K562 (cell line): Measurements from ENCODE around the gene YOD1. TPM values are rescaled to one million over a fixed set of nuclear protein-coding genes. Genes with fewer than 3 reads are reported as not detected.

Experiments used
- ARNT ChIP-seq, 2 experiments: fragments of 450-650 bp; IDR thresholded peaks; 2 replicates each; pipeline ENCODE4 v1.6.1; 2016; ENCODE audit warnings: mild to moderate bottlenecking in 1 of 2
- EHMT2 ChIP-seq: fragments of 450-650 bp; IDR thresholded peaks from 2 replicates; pipeline ENCODE4 v1.6.1; 2018; ENCODE audit warnings: antibody characterized with exemption
- FOSL1 ChIP-seq: fragments of 200-800 bp; sonication (Bioruptor generic); conservative IDR thresholded peaks from 2 replicates; pipeline ENCODE4 v1.6.1; 2016; ENCODE audit warnings: missing genetic modification characterization, missing compliant biosample characterization
- FOXA3 ChIP-seq, 2 experiments: fragments of 450-650 bp in 1 of 2; sonication (generic) in 1 of 2; formaldehyde crosslinking; IDR thresholded peaks in 1 of 2; conservative IDR thresholded peaks in 1 of 2; 2 replicates each; pipeline versions ENCODE4 v1.4.0 to v1.8.0; 2020 to 2022; ENCODE audit warnings: mild to moderate bottlenecking in 2 of 2, missing genetic modification reagents in 1 of 2
- FOXK2 ChIP-seq, 2 experiments: fragments of 450-650 bp; IDR thresholded peaks in 1 of 2; conservative IDR thresholded peaks in 1 of 2; 2 replicates each; pipeline ENCODE4 v1.6.1; 2016; ENCODE audit warnings: low read depth in 2 of 2, mild to moderate bottlenecking in 1 of 2
- MTA3 ChIP-seq: fragments of 450-650 bp; formaldehyde crosslinking; IDR thresholded peaks from 2 replicates; pipeline ENCODE4 v1.6.1; 2017; ENCODE audit warnings: mild to moderate bottlenecking, borderline replicate concordance
- NBN ChIP-seq: fragments of 450-650 bp; IDR thresholded peaks from 2 replicates; pipeline ENCODE4 v1.6.1; 2016; ENCODE audit warnings: low read depth, mild to moderate bottlenecking
- NR2C1 ChIP-seq, 2 experiments: fragments of 450-650 bp; IDR thresholded peaks; 2 replicates each; pipeline ENCODE4 v1.6.1; 2017; ENCODE audit warnings: mild to moderate bottlenecking in 2 of 2, antibody characterized with exemption in 1 of 2, inconsistent platforms in 1 of 2, missing compliant biosample characterization in 1 of 2, missing genetic modification characterization in 1 of 2
- PCBP1 ChIP-seq: fragments of 200-400 bp; formaldehyde crosslinking; IDR thresholded peaks from 2 replicates; pipeline ENCODE4 v1.6.1; 2018; ENCODE audit warnings: mild to moderate bottlenecking, low read depth, low read length; ENCODE audit not compliant: poor library complexity, severe bottlenecking
- POLR2G ChIP-seq: fragments of 200-400 bp; formaldehyde crosslinking; IDR thresholded peaks from 2 replicates; pipeline ENCODE4 v1.6.1; 2017; ENCODE audit warnings: low read depth, mild to moderate bottlenecking, antibody characterized with exemption, low read length, moderate library complexity
- PRPF4 ChIP-seq: fragments of 200-400 bp; formaldehyde crosslinking; IDR thresholded peaks from one replicate; pipeline ENCODE4 v1.6.1; 2017; ENCODE audit warnings: low read length, low read depth, mild to moderate bottlenecking; ENCODE audit not compliant: insufficient read depth, poor library complexity, severe bottlenecking
- SETDB1 ChIP-seq: IDR thresholded peaks from one replicate; pipeline ENCODE4 v1.6.1; 2012; ENCODE audit warnings: low read length, control low read depth, inconsistent platforms
- SIRT6 ChIP-seq: IDR thresholded peaks from one replicate; pipeline ENCODE4 v1.6.1; 2012; ENCODE audit warnings: low read depth, mild to moderate bottlenecking, control low read depth, inconsistent platforms, low read length, moderate library complexity
- SOX6 ChIP-seq: fragments of 450-650 bp; IDR thresholded peaks from 2 replicates; pipeline ENCODE4 v1.6.1; 2014; ENCODE audit warnings: mild to moderate bottlenecking
- SRSF7 ChIP-seq: fragments of 200-400 bp; formaldehyde crosslinking; optimal IDR thresholded peaks from 2 replicates; pipeline ENCODE3; 2017; ENCODE audit warnings: mild to moderate bottlenecking, low read depth, low read length
- STAT5A ChIP-seq: IDR thresholded peaks from 2 replicates; pipeline ENCODE4 v1.6.1; 2012; ENCODE audit warnings: low read length, inconsistent platforms, borderline replicate concordance
- TAL1 ChIP-seq: fragments of 450-650 bp; IDR thresholded peaks from 2 replicates; pipeline ENCODE4 v1.6.1; 2016; ENCODE audit warnings: mild to moderate bottlenecking
- TEAD1 ChIP-seq, 2 experiments: fragments of 450-650 bp in 1 of 2; sonication (generic) in 1 of 2; formaldehyde crosslinking; IDR thresholded peaks; 2 replicates each; pipeline versions ENCODE4 v1.4.0 to v1.8.0; 2020 to 2022; ENCODE audit warnings: mild to moderate bottlenecking in 2 of 2, missing genetic modification reagents in 1 of 2
- TEAD4 ChIP-seq, 2 experiments: sonication (generic) in 1 of 2; formaldehyde crosslinking in 1 of 2; IDR thresholded peaks; 2 replicates each; pipeline versions ENCODE4 v1.6.1 to v1.8.0; 2012 to 2022; ENCODE audit warnings: borderline replicate concordance in 1 of 2, inconsistent platforms in 1 of 2, low read length in 1 of 2, mild to moderate bottlenecking in 1 of 2, missing genetic modification reagents in 1 of 2
- TSC22D4 ChIP-seq: fragments of 450-650 bp; IDR thresholded peaks from 2 replicates; pipeline ENCODE4 v1.6.1; 2016; ENCODE audit warnings: missing genetic modification characterization, missing biosample characterization, control low read depth
- ZNF41 ChIP-seq: fragments of 250-450 bp; sonication (Bioruptor Pico); conservative IDR thresholded peaks from 2 replicates; pipeline ENCODE4 v1.4.0; 2020; ENCODE audit warnings: mild to moderate bottlenecking
- ZNF431 ChIP-seq: sonication (generic); formaldehyde crosslinking; IDR thresholded peaks from 2 replicates; pipeline ENCODE4 v1.8.0; 2022; ENCODE audit warnings: mild to moderate bottlenecking, missing genetic modification reagents
- ZNF707 ChIP-seq: fragments of 250-450 bp; sonication (Bioruptor Pico); conservative IDR thresholded peaks from 2 replicates; pipeline ENCODE4 v1.8.0; 2022; ENCODE audit warnings: inconsistent platforms, mild to moderate bottlenecking, moderate library complexity
- polyA plus RNA-seq, 8 experiments: library from polyadenylated mRNA; depleted of rRNA in 4 of 8; stranded (reverse) in 5 of 8; unstranded in 3 of 8; fragments of >200 nt; fragmentation: Nextera tagmentation in 2 of 8; fragmentation: Illumina TruSeq in 1 of 8; extraction: Ambion mirVana in 2 of 8; extraction: Trizol in 1 of 8; gene quantifications; 2 replicates each; pipeline versions ENCODE4 v1.2.1 to v1.2.3, GENCODE V29; 2011 to 2014; ENCODE audit warnings: inconsistent platforms in 1 of 8, missing spikeins in 1 of 8
- total RNA-seq, 7 experiments: library from RNA; depleted of rRNA in 6 of 7; stranded (reverse); fragments of >200 nt in 6 of 7; fragmentation: Illumina TruSeq in 2 of 7; extraction: Trizol in 2 of 7; gene quantifications; 2 replicates each; pipeline versions ENCODE4 v1.2.1 to v1.2.3, GENCODE V29; 2011 to 2021; ENCODE audit warnings: low replicate concordance in 1 of 7
- TF ChIP-seq, protein P1 (sequence below), 2 experiments: fragments of 450-650 bp; IDR thresholded peaks; 2 replicates each; pipeline ENCODE4 v1.6.1; 2016
- TF ChIP-seq, protein P2 (sequence below): fragments of 450-650 bp; IDR thresholded peaks from 2 replicates; pipeline ENCODE4 v1.6.1; 2016; ENCODE audit warnings: mild to moderate bottlenecking

The YOD1 gene
- total and polyA plus RNA-seq, 9 of the 15 experiments (the other 6 are each of a cell fraction or from before 2014, with no cell fraction given): 18.2 to 78.1 (median 46.9) TPM

DNA sequence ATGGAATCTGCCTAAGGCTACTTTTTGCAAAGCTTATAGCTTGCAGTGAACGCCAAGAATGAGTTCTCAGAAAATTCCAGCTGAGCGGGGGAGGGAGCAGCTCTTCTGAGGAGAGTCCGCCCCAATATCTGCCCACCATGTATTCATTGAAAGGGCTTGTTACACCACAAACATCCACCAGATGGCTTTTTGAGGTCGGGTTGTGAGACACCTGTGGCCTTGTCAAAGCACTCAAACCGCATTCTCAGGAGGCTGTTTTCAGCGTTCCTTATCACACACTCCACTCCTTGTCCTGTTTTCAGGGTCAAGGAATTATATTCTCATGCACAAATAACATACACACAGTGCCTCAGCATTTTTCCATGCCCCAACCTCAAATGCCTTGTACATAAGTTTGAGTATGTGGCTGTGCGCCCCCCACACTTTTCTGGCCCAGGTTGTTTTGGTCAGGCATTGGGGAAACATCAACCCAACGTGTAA, 33.7 kb upstream of the YOD1 start (continued):
- TF ChIP-seq, protein P1, sequence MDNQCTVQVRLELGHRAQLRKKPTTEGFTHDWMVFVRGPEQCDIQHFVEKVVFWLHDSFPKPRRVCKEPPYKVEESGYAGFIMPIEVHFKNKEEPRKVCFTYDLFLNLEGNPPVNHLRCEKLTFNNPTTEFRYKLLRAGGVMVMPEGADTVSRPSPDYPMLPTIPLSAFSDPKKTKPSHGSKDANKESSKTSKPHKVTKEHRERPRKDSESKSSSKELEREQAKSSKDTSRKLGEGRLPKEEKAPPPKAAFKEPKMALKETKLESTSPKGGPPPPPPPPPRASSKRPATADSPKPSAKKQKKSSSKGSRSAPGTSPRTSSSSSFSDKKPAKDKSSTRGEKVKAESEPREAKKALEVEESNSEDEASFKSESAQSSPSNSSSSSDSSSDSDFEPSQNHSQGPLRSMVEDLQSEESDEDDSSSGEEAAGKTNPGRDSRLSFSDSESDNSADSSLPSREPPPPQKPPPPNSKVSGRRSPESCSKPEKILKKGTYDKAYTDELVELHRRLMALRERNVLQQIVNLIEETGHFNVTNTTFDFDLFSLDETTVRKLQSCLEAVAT (IDR thresholded peaks at IDR 0.05): peak; percentile 40 to 90; a peak in 3 of 4 replicates
- TF ChIP-seq TSC22D4 (tag): no peak
- TF ChIP-seq TEAD1 (CRISPR knock-in tag; IDR thresholded peaks at IDR 0.05): peak; percentile 58 to 85; a peak in 3 of 4 replicates
- TF ChIP-seq EHMT2: peak; percentile 40; the same call in 1 of the 2 replicates
- peak; percentile 32; the same call in 1 of the 2 replicates for TF ChIP-seq ZNF431
- TF ChIP-seq MTA3: peak; percentile 74; the same call in 1 of the 2 replicates
- TF ChIP-seq, protein P2, sequence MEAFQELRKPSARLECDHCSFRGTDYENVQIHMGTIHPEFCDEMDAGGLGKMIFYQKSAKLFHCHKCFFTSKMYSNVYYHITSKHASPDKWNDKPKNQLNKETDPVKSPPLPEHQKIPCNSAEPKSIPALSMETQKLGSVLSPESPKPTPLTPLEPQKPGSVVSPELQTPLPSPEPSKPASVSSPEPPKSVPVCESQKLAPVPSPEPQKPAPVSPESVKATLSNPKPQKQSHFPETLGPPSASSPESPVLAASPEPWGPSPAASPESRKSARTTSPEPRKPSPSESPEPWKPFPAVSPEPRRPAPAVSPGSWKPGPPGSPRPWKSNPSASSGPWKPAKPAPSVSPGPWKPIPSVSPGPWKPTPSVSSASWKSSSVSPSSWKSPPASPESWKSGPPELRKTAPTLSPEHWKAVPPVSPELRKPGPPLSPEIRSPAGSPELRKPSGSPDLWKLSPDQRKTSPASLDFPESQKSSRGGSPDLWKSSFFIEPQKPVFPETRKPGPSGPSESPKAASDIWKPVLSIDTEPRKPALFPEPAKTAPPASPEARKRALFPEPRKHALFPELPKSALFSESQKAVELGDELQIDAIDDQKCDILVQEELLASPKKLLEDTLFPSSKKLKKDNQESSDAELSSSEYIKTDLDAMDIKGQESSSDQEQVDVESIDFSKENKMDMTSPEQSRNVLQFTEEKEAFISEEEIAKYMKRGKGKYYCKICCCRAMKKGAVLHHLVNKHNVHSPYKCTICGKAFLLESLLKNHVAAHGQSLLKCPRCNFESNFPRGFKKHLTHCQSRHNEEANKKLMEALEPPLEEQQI: peak; percentile 81
- TF ChIP-seq SETDB1: no peak
- no peak for TF ChIP-seq SIRT6
- peak; percentile 76 for TF ChIP-seq SOX6
- no peak for TF ChIP-seq PRPF4
- no peak for TF ChIP-seq ZNF41
- TF ChIP-seq NBN: peak; percentile 72
- TF ChIP-seq TAL1: peak; percentile 78
- peak; percentile 62; the same call in 1 of the 2 replicates for TF ChIP-seq STAT5A
- TF ChIP-seq ZNF707 (CRISPR knock-in tag): peak; percentile 88
- peak; percentile 35 to 92 for TF ChIP-seq FOXA3 (CRISPR knock-in tag; conservative IDR thresholded peaks at IDR 0.05 in 1 of 2, IDR thresholded peaks at IDR 0.05 in 1 of 2)
- peak; percentile 83 to 91 for TF ChIP-seq FOXK2 (conservative IDR thresholded peaks at IDR 0.05 in 1 of 2, IDR thresholded peaks at IDR 0.05 in 1 of 2; ENCODE audit: low read depth in 2 of 2)
- TF ChIP-seq POLR2G: no peak
- TF ChIP-seq TEAD4 (IDR thresholded peaks at IDR 0.05; ENCODE audit: low read length): peak; percentile 92
- TF ChIP-seq TEAD4 (CRISPR knock-in tag; IDR thresholded peaks at IDR 0.05; ENCODE audit: borderline replicate concordance): no peak
- no peak; the same call in 1 of the 2 replicates for TF ChIP-seq NR2C1 (IDR thresholded peaks at IDR 0.05)
- TF ChIP-seq NR2C1 (tag; IDR thresholded peaks at IDR 0.05): peak; percentile 65; the same call in 1 of the 2 replicates
- TF ChIP-seq SRSF7: no peak
- TF ChIP-seq PCBP1: no peak
- peak; percentile 64 for TF ChIP-seq FOSL1 (tag)
- TF ChIP-seq ARNT (IDR thresholded peaks at IDR 0.05): peak in 1 of 2 experiments; percentile 56; a peak in 1 of 4 replicates
